Umbilical cord (tissue), 2 donors: Measurements from ENCODE around the gene NES. TPM values are rescaled to one million over a fixed set of nuclear protein-coding genes. Genes with fewer than 3 reads are reported as not detected.
"Not testable (repeated sequence)": the region's sequence is repeated elsewhere in the genome, so short reads cannot be mapped to it uniquely, and the experiment has no call there.

Source experiments
- DNase-seq: peaks from one replicate; pipeline ENCODE4 v3.0.0-alpha.2; 2015; ENCODE audit warnings: low spot score
- total RNA-seq: library from RNA; depleted of rRNA; stranded (reverse); fragments of >200 nt; gene quantifications from one replicate; pipeline ENCODE4 v1.2.3, GENCODE V29; 2014; ENCODE audit warnings: low replicate concordance; ENCODE audit not compliant: insufficient read depth

The NES gene
- total RNA-seq, 1 donor from 2014 or later = 19.0 TPM

GRCh38 chr1:156645666-156646065, 31.5 kb downstream of the NES start:
- no peak for DNase-seq

- DNase-seq = no peak
These were observed 32.2 kb downstream of the NES start for GRCh38 chr1:156645056-156645455.

- no peak for DNase-seq
These were observed 32.6 kb downstream of the NES start for GRCh38 chr1:156644640-156645039.

- DNase-seq = no peak
These were observed 33.1 kb downstream of the NES start for GRCh38 chr1:156644146-156644545.

- no peak for DNase-seq
These were observed 33.5 kb downstream of the NES start for GRCh38 chr1:156643778-156644092.

- DNase-seq = no peak
These were observed 34.0 kb downstream of the NES start for GRCh38 chr1:156643049-156643777.

GRCh38 chr1:156642265-156643048, 34.8 kb downstream of the NES start:
- no peak for DNase-seq

- DNase-seq = no peak
These were observed 35.4 kb downstream of the NES start, which contains the start of gene BCAN for GRCh38 chr1:156641761-156642264. BCAN (plus strand) TSS chr1:156642117; CDS start chr1:156646055, 3,938 bp downstream.

- no peak for DNase-seq
These were observed 36.1 kb downstream of the NES start for GRCh38 chr1:156640842-156641706.

GRCh38 chr1:156639601-156640101, 37.6 kb downstream of the NES start:
- DNase-seq = no peak

- no peak for DNase-seq
These were observed 38.8 kb downstream of the NES start for GRCh38 chr1:156638189-156638985.

GRCh38 chr1:156632355-156632754, 44.9 kb downstream of the NES start:
- DNase-seq = no peak

GRCh38 chr1:156631152-156631551, 46.1 kb downstream of the NES start:
- DNase-seq = not testable (repeated sequence)

- DNase-seq = no peak
These were observed 47.3 kb downstream of the NES start for GRCh38 chr1:156629823-156630449.

GRCh38 chr1:156627313-156627880, 49.8 kb downstream of the NES start:
- DNase-seq = no peak

GRCh38 chr1:156626079-156626438, 51.1 kb downstream of the NES start:
- DNase-seq = no peak

GRCh38 chr1:156625436-156626078, 51.6 kb downstream of the NES start:
- peak; percentile 22 for DNase-seq

GRCh38 chr1:156624814-156625435, 52.3 kb downstream of the NES start:
- DNase-seq = no peak
